ENCODE results near the gene REXO5. TPM values are rescaled to one million over a fixed set of nuclear protein-coding genes. Genes with fewer than 3 reads are reported as not detected.
"Not testable (repeated sequence)": the region's sequence is repeated elsewhere in the genome, so short reads cannot be mapped to it uniquely, and the experiment has no call there.

The REXO5 gene
- total and polyA plus RNA-seq, 2 donors (not counting 3 experiments of a cell fraction or from before 2014, with no cell fraction given) = 2.3 to 11.5 TPM

DNA sequence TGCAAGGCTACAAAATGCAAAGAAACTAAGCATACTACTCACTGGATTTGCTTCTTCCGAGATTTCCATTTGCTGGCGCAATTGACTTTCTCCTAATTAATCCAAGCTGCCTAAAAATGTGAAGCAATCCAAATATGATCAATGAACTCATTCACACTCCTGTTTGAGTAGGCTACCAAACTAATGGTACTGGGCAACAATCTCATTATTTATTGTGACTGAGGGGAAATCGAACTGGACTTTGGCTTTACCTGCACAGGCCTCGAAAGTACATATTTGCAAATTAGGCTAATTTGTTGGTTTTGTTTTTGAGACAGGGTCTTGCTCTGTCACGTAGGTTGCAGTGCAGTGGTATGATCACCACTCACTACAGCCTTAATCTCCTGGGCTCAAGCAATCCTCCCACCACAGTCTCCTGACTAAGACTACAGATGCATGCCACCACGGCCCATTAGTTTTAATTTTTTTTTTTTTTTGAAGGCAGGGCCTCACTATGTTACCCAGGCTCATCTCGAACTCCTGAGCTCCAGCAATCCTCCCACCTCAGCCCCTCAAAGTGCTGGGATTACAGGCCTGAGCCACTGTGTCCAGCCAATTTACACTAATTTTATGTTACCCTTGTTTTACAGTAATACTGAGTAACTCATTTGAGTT, 2.6 kb upstream of the REXO5 start:
- CTCF ChIA-PET = interaction anchor here (1.0 to 1.2 kb wide), 3 partner anchors 29 to 278 kb away, joined by 3 to 6 read pairs (median 4); no protein-coding TSS in a partner anchor
- intact Hi-C loops (cut with micrococcal nuclease) (no loop called here), dilution Hi-C loops (cut with MboI; ENCODE audit: extremely low pct_ligation_motif_present, low sequenced_read_pairs) (no loop called here)

DNA sequence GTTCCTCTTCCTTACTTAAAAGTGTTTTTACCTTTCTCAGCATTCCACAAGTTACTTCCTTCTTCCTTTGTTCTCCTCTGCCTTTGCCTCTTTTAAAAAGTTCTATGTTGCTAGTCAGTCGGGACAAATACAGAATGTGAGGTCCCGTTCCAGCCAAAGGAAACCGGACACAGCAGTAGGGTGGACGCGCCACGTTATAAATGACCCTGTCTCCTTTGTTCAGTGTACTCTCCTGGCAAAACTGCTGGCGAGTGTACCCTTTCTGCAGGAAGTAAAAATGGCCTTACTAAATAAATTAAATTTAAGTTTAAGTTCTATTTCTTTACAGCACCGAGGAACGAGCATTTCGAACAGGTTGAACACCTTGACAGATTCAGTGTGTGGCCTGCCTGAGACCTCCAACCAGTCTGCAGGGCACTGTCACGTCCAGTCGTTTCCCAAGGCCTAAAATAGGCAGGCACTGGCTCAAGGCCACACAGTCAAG, 601 bp upstream of the REXO5 start:
- Histone ChIP-seq H2AFZ (ENCODE audit: low read depth, low read length) (peak overlapping the region; percentile 50), H3K9ac (replicated peaks; ENCODE audit: extremely low read depth, insufficient read depth, low read length) (peak overlapping the region; percentile 78), H3K4me3 (replicated peaks in 1 of 3; ENCODE audit: insufficient read depth in 1 of 3, low read depth in 1 of 3, low read length in 3 of 3) (peak overlapping the region; percentile 5 to 68 (median 50)), H3K27ac (ENCODE audit: insufficient read depth, low read depth, low read length) (peak overlapping the region; percentile 29), H3K4me2 (ENCODE audit: insufficient read depth, low read length) (peak overlapping the region; percentile 44)
- H3K9me1 ChIP-seq (replicated peaks; ENCODE audit: control insufficient read depth, extremely low read depth, insufficient read depth, low read length); H3K9me3 ChIP-seq (replicated peaks; ENCODE audit: control insufficient read depth, insufficient read depth, low read length); dilution Hi-C loops (cut with MboI; ENCODE audit: extremely low pct_ligation_motif_present, low sequenced_read_pairs); H4K20me1 ChIP-seq (replicated peaks; ENCODE audit: control insufficient read depth, extremely low read depth, insufficient read depth, low read length); H3K4me1 ChIP-seq (ENCODE audit: control insufficient read depth, extremely low read depth, insufficient read depth, low read length); H3K36me3 ChIP-seq (ENCODE audit: control insufficient read depth in 2 of 2, extremely low read depth in 1 of 2, insufficient read depth in 2 of 2, low read length in 2 of 2); DNase-seq (ENCODE audit: low read depth, low spot score); H3K27me3 ChIP-seq (ENCODE audit: control insufficient read depth in 2 of 2, insufficient read depth in 2 of 2, low read length in 2 of 2); H3K79me2 ChIP-seq (ENCODE audit: control insufficient read depth, insufficient read depth, low read length): not testable (repeated sequence)
- intact Hi-C loops (cut with micrococcal nuclease) = loop anchor here (1.0 to 5.0 kb wide), 3 partner anchors 64 to 279 kb away; partner anchors contain the start of genes DCUN1D3, LYRM1 and THUMPD1
- BruUV-seq (replicated peaks) = TSS peak; percentile 75
- FAIRE-seq = peak; percentile 67
- POLR2A ChIA-PET = interaction anchor here (1.6 kb wide), 1 partner anchor 99 kb away, joined by 3 read pairs; no protein-coding TSS in a partner anchor
- CTCF ChIA-PET = interaction anchor here (1.4 to 3.0 kb wide), 8 partner anchors 10 to 495 kb away, joined by 5 to 15 read pairs (median 8); no protein-coding TSS in a partner anchor

More for the DNA sequence above, 2.6 kb upstream of the REXO5 start:
- Histone ChIP-seq H3K27me3 (ENCODE audit: control insufficient read depth in 2 of 2, insufficient read depth in 2 of 2, low read length in 2 of 2) (no peaks in the 10 kb centered on the region), H3K9me3 (replicated peaks; ENCODE audit: control insufficient read depth, insufficient read depth, low read length) (no peaks in the 10 kb centered on the region), H3K4me3 (replicated peaks in 1 of 3; ENCODE audit: insufficient read depth in 1 of 3, low read depth in 1 of 3, low read length in 3 of 3) (no peak overlapping the region), H3K4me2 (ENCODE audit: insufficient read depth, low read length) (no peak overlapping the region), H3K36me3 (ENCODE audit: control insufficient read depth in 2 of 2, extremely low read depth in 1 of 2, insufficient read depth in 2 of 2, low read length in 2 of 2) (no peaks in the 10 kb centered on the region), H2AFZ (ENCODE audit: low read depth, low read length) (no peak overlapping the region), H3K9ac (replicated peaks; ENCODE audit: extremely low read depth, insufficient read depth, low read length) (no peak overlapping the region), H3K4me1 (ENCODE audit: control insufficient read depth, extremely low read depth, insufficient read depth, low read length) (peaks cover 8% of the 10 kb centered on the region), H3K79me2 (ENCODE audit: control insufficient read depth, insufficient read depth, low read length) (no peaks in the 10 kb centered on the region), H3K27ac (ENCODE audit: insufficient read depth, low read depth, low read length) (no peak overlapping the region), H4K20me1 (replicated peaks; ENCODE audit: control insufficient read depth, extremely low read depth, insufficient read depth, low read length) (no peaks in the 10 kb centered on the region), H3K9me1 (replicated peaks; ENCODE audit: control insufficient read depth, extremely low read depth, insufficient read depth, low read length) (no peaks in the 10 kb centered on the region)
- BruUV-seq (replicated peaks) = no TSS peak
- no peak for FAIRE-seq
- no peak for DNase-seq (ENCODE audit: low read depth, low spot score)
- no peak for TF ChIP-seq FOS (IDR thresholded peaks at IDR 0.05; ENCODE audit: borderline replicate concordance, insufficient read depth, low read length)
- TF ChIP-seq MYC (IDR thresholded peaks at IDR 0.05; ENCODE audit: low read depth, low read length) = no peak
- TF ChIP-seq EZH2 (IDR thresholded peaks at IDR 0.05; ENCODE audit: borderline replicate concordance, low read depth, low read length, severe bottlenecking) = no peak
- TF ChIP-seq GATA2 (IDR thresholded peaks at IDR 0.05; ENCODE audit: insufficient read depth, insufficient read length, low read depth, low read length) = no peak
- no peak for TF ChIP-seq JUN (IDR thresholded peaks at IDR 0.05; ENCODE audit: borderline replicate concordance, insufficient read depth, insufficient read length, low read depth)
- TF ChIP-seq, protein P1, sequence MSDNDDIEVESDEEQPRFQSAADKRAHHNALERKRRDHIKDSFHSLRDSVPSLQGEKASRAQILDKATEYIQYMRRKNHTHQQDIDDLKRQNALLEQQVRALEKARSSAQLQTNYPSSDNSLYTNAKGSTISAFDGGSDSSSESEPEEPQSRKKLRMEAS (IDR thresholded peaks at IDR 0.05; ENCODE audit: insufficient read depth, insufficient read length) = no peak
- no peak for TF ChIP-seq POLR2AphosphoS5 (IDR thresholded peaks at IDR 0.05; ENCODE audit: insufficient read depth, low read depth, low read length)
- TF ChIP-seq POLR2A (IDR thresholded peaks at IDR 0.05; ENCODE audit: low read depth, low read length) = no peak
- TF ChIP-seq, protein P2, sequence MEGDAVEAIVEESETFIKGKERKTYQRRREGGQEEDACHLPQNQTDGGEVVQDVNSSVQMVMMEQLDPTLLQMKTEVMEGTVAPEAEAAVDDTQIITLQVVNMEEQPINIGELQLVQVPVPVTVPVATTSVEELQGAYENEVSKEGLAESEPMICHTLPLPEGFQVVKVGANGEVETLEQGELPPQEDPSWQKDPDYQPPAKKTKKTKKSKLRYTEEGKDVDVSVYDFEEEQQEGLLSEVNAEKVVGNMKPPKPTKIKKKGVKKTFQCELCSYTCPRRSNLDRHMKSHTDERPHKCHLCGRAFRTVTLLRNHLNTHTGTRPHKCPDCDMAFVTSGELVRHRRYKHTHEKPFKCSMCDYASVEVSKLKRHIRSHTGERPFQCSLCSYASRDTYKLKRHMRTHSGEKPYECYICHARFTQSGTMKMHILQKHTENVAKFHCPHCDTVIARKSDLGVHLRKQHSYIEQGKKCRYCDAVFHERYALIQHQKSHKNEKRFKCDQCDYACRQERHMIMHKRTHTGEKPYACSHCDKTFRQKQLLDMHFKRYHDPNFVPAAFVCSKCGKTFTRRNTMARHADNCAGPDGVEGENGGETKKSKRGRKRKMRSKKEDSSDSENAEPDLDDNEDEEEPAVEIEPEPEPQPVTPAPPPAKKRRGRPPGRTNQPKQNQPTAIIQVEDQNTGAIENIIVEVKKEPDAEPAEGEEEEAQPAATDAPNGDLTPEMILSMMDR (IDR thresholded peaks at IDR 0.05; ENCODE audit: extremely low read depth in 1 of 2, insufficient read depth in 1 of 2, low read depth in 1 of 2, low read length in 2 of 2) = no peak
- POLR2A ChIA-PET = no interaction called here

All from endothelial cell of umbilical vein (primary cell).